ENCODE measurements around the gene GDPD4. TPM values are rescaled to one million over a fixed set of nuclear protein-coding genes. Genes with fewer than 3 reads are reported as not detected.

GDPD4 gene
- total RNA-seq, 4 donors from 2014 or later = not detected

- H3K27ac ChIP-seq = no peak overlapping the region
- no peaks in the 10 kb centered on the region for H3K9me3 ChIP-seq
- DNase-seq (ENCODE audit: low spot score in 2 of 2) = no peak
- no peak for TF ChIP-seq EP300 (IDR thresholded peaks at IDR 0.05)
- TF ChIP-seq POLR2A (IDR thresholded peaks at IDR 0.05) = no peak
- no peak for TF ChIP-seq CTCF (IDR thresholded peaks at IDR 0.05)
- no peak overlapping the region for H3K4me3 ChIP-seq
- WGBS, 2 donors = 91 to 96% methylated on average over 4 of the region's 4 CpGs
- no peaks in the 10 kb centered on the region for H3K36me3 ChIP-seq
- no peaks in the 10 kb centered on the region for H3K4me1 ChIP-seq
- H3K27me3 ChIP-seq = no peaks in the 10 kb centered on the region
Measured at GRCh38 chr11:77232242-77232641, 69.2 kb downstream of the GDPD4 start.

- TF ChIP-seq EP300 (IDR thresholded peaks at IDR 0.05) (no peak), CTCF (IDR thresholded peaks at IDR 0.05) (no peak), POLR2A (IDR thresholded peaks at IDR 0.05) (no peak)
- no peak overlapping the region for H3K4me3 ChIP-seq
- H3K27me3 ChIP-seq = no peaks in the 10 kb centered on the region
- H3K9me3 ChIP-seq = no peaks in the 10 kb centered on the region
- H3K36me3 ChIP-seq = no peaks in the 10 kb centered on the region
- 75 to 90% methylated on average over 1 of the region's 1 CpG for WGBS, 2 donors
- H3K4me1 ChIP-seq = no peaks in the 10 kb centered on the region
- no peak overlapping the region for H3K27ac ChIP-seq
- DNase-seq (ENCODE audit: low spot score in 2 of 2) = no peak
Measured at GRCh38 chr11:77231800-77232199, 69.7 kb downstream of the GDPD4 start.

GRCh38 chr11:77230878-77231605 lies 70.4 kb downstream of the GDPD4 start:
- H3K36me3 ChIP-seq = no peaks in the 10 kb centered on the region
- TF ChIP-seq POLR2A (IDR thresholded peaks at IDR 0.05) (no peak), EP300 (IDR thresholded peaks at IDR 0.05) (no peak), CTCF (IDR thresholded peaks at IDR 0.05) (no peak)
- no peaks in the 10 kb centered on the region for H3K4me1 ChIP-seq
- no peaks in the 10 kb centered on the region for H3K9me3 ChIP-seq
- no peaks in the 10 kb centered on the region for H3K27me3 ChIP-seq
- H3K27ac ChIP-seq = no peak overlapping the region
- no peak for DNase-seq (ENCODE audit: low spot score in 2 of 2)
- no peak overlapping the region for H3K4me3 ChIP-seq
- WGBS, 2 donors = 91 to 92% methylated on average over 5 of the region's 5 CpGs

- no peak overlapping the region for H3K27ac ChIP-seq
- TF ChIP-seq EP300 (IDR thresholded peaks at IDR 0.05) (no peak), CTCF (IDR thresholded peaks at IDR 0.05) (no peak), POLR2A (IDR thresholded peaks at IDR 0.05) (no peak)
- H3K9me3 ChIP-seq = no peaks in the 10 kb centered on the region
- H3K36me3 ChIP-seq = no peaks in the 10 kb centered on the region
- no peaks in the 10 kb centered on the region for H3K27me3 ChIP-seq
- 70 to 72% methylated on average over 9 of the region's 9 CpGs for WGBS, 2 donors
- H3K4me3 ChIP-seq = no peak overlapping the region
- H3K4me1 ChIP-seq = no peaks in the 10 kb centered on the region
- DNase-seq (ENCODE audit: low spot score in 2 of 2) = no peak
Measured at GRCh38 chr11:77223797-77224196, 77.7 kb downstream of the GDPD4 start.

- H3K4me3 ChIP-seq = no peak overlapping the region
- no peak overlapping the region for H3K27ac ChIP-seq
- TF ChIP-seq POLR2A (IDR thresholded peaks at IDR 0.05) (no peak), CTCF (IDR thresholded peaks at IDR 0.05) (no peak), EP300 (IDR thresholded peaks at IDR 0.05) (no peak)
- no peaks in the 10 kb centered on the region for H3K27me3 ChIP-seq
- no peak for DNase-seq (ENCODE audit: low spot score in 2 of 2)
- no peaks in the 10 kb centered on the region for H3K4me1 ChIP-seq
- peaks cover 0 to 19% (median 0%) of the 10 kb centered on the region in 3 donors for H3K36me3 ChIP-seq
- H3K9me3 ChIP-seq = no peaks in the 10 kb centered on the region
- 80 to 88% methylated on average over 2 of the region's 2 CpGs for WGBS, 2 donors
Measured at GRCh38 chr11:77217156-77217555, 84.3 kb downstream of the GDPD4 start.
